Measurements from ENCODE around the gene CPPED1.

Gene CPPED1

DNA sequence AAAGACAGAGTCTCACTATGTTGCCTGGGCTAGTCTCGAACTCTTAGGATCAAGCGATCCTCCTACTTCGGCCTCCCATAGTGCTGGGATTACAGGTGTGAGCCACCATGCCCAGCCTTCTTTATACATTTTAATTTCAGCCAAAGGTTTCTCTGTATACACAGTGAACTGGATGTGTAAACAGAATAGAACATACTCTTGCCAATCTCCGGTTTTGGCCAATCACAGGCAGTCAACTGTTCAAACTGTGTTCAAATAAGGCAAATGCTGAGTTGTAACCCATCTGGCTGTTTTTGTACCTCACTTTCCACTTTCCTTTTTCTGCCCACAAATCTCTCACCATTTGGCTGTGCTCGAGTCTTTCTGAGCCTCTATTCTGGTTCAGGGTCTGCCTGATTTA, 108.2 kb downstream of the CPPED1 start:
- H3K9me3 ChIP-seq (ENCODE audit: control insufficient read depth, low read depth, low read length) = no peaks in the 10 kb centered on the region
- H3K4me1 ChIP-seq (ENCODE audit: control insufficient read depth, low read depth, low read length) = peaks cover 2% of the 10 kb centered on the region
- no peak overlapping the region for H3K27ac ChIP-seq (ENCODE audit: low read length)
- H3K27me3 ChIP-seq (ENCODE audit: control insufficient read depth, insufficient read depth, low read length) = no peaks in the 10 kb centered on the region
- no peaks in the 10 kb centered on the region for H3K36me3 ChIP-seq (ENCODE audit: control insufficient read depth, low read depth, low read length)
- H3K4me3 ChIP-seq (ENCODE audit: low read length) = no peak overlapping the region
- no peak overlapping the region for H3K9ac ChIP-seq (ENCODE audit: low read length)

DNA sequence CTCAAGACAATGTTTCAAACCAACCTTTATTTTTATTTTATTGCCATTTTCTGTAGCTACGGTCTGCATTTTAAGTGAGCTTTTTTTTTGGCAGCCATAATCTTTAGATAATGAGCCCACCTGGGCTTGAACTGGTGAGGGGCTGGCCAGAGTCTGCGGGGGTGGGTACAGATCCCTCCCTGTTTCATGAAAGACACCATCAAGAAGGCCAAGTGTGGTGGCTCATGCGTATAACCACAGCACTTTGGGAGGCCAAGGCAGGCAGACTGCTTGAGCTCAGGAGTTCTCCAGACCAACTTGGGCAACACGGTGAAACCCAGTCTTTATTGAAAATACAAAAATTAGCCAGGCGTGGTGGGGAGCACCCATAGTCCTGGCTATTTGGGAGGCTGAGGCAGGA, 113.7 kb downstream of the CPPED1 start:
- Histone ChIP-seq H3K36me3 (ENCODE audit: control insufficient read depth, low read depth, low read length) (no peaks in the 10 kb centered on the region), H3K9ac (ENCODE audit: low read length) (no peak overlapping the region), H3K27me3 (ENCODE audit: control insufficient read depth, insufficient read depth, low read length) (no peaks in the 10 kb centered on the region), H3K4me1 (ENCODE audit: control insufficient read depth, low read depth, low read length) (peaks cover 2% of the 10 kb centered on the region), H3K4me3 (ENCODE audit: low read length) (no peak overlapping the region), H3K9me3 (ENCODE audit: control insufficient read depth, low read depth, low read length) (no peaks in the 10 kb centered on the region), H3K27ac (ENCODE audit: low read length) (no peak overlapping the region)

GRCh38 chr16:12688951-12689850, 114.5 kb downstream of the CPPED1 start:
- no peak overlapping the region for H3K27ac ChIP-seq (ENCODE audit: low read length)
- H3K4me3 ChIP-seq (ENCODE audit: low read length) = no peak overlapping the region
- H3K36me3 ChIP-seq (ENCODE audit: control insufficient read depth, low read depth, low read length) = no peaks in the 10 kb centered on the region
- peaks cover 2% of the 10 kb centered on the region for H3K4me1 ChIP-seq (ENCODE audit: control insufficient read depth, low read depth, low read length)
- no peaks in the 10 kb centered on the region for H3K9me3 ChIP-seq (ENCODE audit: control insufficient read depth, low read depth, low read length)
- no peak overlapping the region for H3K9ac ChIP-seq (ENCODE audit: low read length)
- H3K27me3 ChIP-seq (ENCODE audit: control insufficient read depth, insufficient read depth, low read length) = no peaks in the 10 kb centered on the region

DNA sequence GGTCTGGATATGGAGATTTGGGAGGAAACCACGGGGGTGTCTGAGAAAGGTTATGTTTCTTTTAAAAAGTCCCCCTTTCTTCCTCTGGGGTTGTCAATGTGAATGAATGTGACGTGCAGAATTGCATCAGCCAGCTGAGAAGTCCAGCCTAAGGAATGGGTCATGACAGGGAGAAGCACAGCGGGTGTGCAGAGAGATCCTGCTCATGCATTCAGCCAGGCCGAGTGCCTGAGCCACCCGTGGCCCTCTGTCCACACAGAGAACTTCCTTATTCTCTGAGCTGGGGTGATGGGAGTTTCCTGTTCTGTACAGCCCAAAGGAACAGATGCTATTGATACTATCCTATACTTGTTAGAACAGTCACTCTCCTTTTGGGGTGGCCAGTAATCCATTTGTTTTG, 117.9 kb downstream of the CPPED1 start:
- no peak overlapping the region for H3K27ac ChIP-seq (ENCODE audit: low read length)
- H3K4me1 ChIP-seq (ENCODE audit: control insufficient read depth, low read depth, low read length) = peaks cover 2% of the 10 kb centered on the region
- no peak overlapping the region for H3K9ac ChIP-seq (ENCODE audit: low read length)
- H3K9me3 ChIP-seq (ENCODE audit: control insufficient read depth, low read depth, low read length) = no peaks in the 10 kb centered on the region
- no peaks in the 10 kb centered on the region for H3K36me3 ChIP-seq (ENCODE audit: control insufficient read depth, low read depth, low read length)
- H3K27me3 ChIP-seq (ENCODE audit: control insufficient read depth, insufficient read depth, low read length) = no peaks in the 10 kb centered on the region
- H3K4me3 ChIP-seq (ENCODE audit: low read length) = no peak overlapping the region

GRCh38 chr16:12682432-12683165, 121.1 kb downstream of the CPPED1 start:
- no peaks in the 10 kb centered on the region for H3K27me3 ChIP-seq (ENCODE audit: control insufficient read depth, insufficient read depth, low read length)
- peaks cover 4% of the 10 kb centered on the region for H3K4me1 ChIP-seq (ENCODE audit: control insufficient read depth, low read depth, low read length)
- no peaks in the 10 kb centered on the region for H3K9me3 ChIP-seq (ENCODE audit: control insufficient read depth, low read depth, low read length)
- H3K9ac ChIP-seq (ENCODE audit: low read length) = no peak overlapping the region
- H3K36me3 ChIP-seq (ENCODE audit: control insufficient read depth, low read depth, low read length) = no peaks in the 10 kb centered on the region
- H3K4me3 ChIP-seq (ENCODE audit: low read length) = no peak overlapping the region
- no peak overlapping the region for H3K27ac ChIP-seq (ENCODE audit: low read length)

DNA sequence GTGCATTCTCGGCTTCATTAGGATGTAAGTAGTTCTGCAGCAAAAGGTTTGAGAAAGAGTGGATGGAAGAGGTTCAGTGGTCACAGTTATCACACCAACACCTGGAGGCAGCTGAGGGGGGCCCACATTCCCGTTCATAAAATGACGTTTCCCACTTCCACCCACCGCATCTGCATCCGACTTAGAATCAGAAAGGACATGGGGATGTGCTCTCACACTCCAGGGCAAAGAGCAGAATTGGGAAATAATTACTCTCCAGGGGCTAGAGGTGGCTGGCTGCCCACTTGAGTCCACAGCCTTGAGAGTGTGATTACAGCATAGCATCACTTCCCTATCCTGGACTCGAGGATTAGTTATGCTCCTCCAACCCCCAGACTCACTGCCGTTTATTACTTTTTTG, 122.0 kb downstream of the CPPED1 start:
- Histone ChIP-seq H3K4me1 (ENCODE audit: control insufficient read depth, low read depth, low read length) (peaks cover 4% of the 10 kb centered on the region), H3K27ac (ENCODE audit: low read length) (no peak overlapping the region), H3K36me3 (ENCODE audit: control insufficient read depth, low read depth, low read length) (no peaks in the 10 kb centered on the region), H3K27me3 (ENCODE audit: control insufficient read depth, insufficient read depth, low read length) (no peaks in the 10 kb centered on the region), H3K4me3 (ENCODE audit: low read length) (no peak overlapping the region), H3K9ac (ENCODE audit: low read length) (no peak overlapping the region), H3K9me3 (ENCODE audit: control insufficient read depth, low read depth, low read length) (no peaks in the 10 kb centered on the region)

DNA sequence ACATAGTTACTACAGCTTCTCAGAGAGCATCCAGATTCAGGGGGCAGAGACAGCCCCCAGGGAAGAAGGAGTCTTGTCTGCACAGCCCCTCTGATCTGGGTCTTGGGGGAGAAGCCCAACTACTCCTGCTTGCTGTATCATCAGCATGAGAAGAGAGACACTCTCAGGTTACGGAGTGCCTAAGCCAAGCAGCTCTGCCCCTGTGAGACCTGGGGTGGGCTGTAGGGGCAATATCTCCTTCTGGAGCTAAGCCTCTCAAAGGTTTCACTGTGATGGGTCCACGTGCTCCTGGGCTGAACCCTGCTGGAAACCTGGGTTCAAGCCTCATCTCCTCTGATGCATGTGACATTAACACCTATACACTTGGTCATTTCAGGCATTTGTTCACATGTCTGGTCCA, 123.2 kb downstream of the CPPED1 start:
- Histone ChIP-seq H3K9ac (ENCODE audit: low read length) (no peak overlapping the region), H3K4me1 (ENCODE audit: control insufficient read depth, low read depth, low read length) (peaks cover 4% of the 10 kb centered on the region), H3K9me3 (ENCODE audit: control insufficient read depth, low read depth, low read length) (no peaks in the 10 kb centered on the region), H3K36me3 (ENCODE audit: control insufficient read depth, low read depth, low read length) (no peaks in the 10 kb centered on the region), H3K27ac (ENCODE audit: low read length) (no peak overlapping the region), H3K4me3 (ENCODE audit: low read length) (no peak overlapping the region), H3K27me3 (ENCODE audit: control insufficient read depth, insufficient read depth, low read length) (no peaks in the 10 kb centered on the region)

GRCh38 chr16:12679660-12680272, 123.9 kb downstream of the CPPED1 start:
- H3K27me3 ChIP-seq (ENCODE audit: control insufficient read depth, insufficient read depth, low read length) = no peaks in the 10 kb centered on the region
- H3K4me3 ChIP-seq (ENCODE audit: low read length) = no peak overlapping the region
- no peak overlapping the region for H3K27ac ChIP-seq (ENCODE audit: low read length)
- H3K9me3 ChIP-seq (ENCODE audit: control insufficient read depth, low read depth, low read length) = no peaks in the 10 kb centered on the region
- H3K4me1 ChIP-seq (ENCODE audit: control insufficient read depth, low read depth, low read length) = peaks cover 4% of the 10 kb centered on the region
- no peaks in the 10 kb centered on the region for H3K36me3 ChIP-seq (ENCODE audit: control insufficient read depth, low read depth, low read length)
- no peak overlapping the region for H3K9ac ChIP-seq (ENCODE audit: low read length)

DNA sequence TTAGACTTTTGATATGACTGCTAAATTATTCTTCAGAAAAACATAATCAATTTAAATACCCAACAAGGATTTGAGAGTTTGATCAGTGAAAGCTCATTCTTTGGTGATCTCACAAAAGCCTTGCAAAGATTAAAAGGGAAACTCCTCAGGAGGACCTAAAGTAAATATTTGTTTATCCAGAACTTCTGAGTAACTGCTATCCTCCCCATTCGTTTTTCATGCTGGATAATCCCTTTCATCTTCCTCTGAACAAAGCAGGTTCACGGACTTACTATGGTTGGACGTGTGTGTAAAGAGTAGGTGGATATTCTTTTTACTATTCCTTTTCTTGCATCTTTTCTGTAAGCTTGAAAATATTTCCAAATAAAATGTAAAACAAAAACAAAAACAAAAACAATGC, 124.7 kb downstream of the CPPED1 start:
- H3K4me3 ChIP-seq (ENCODE audit: low read length) = no peak overlapping the region
- H3K27me3 ChIP-seq (ENCODE audit: control insufficient read depth, insufficient read depth, low read length) = no peaks in the 10 kb centered on the region
- H3K9me3 ChIP-seq (ENCODE audit: control insufficient read depth, low read depth, low read length) = no peaks in the 10 kb centered on the region
- no peaks in the 10 kb centered on the region for H3K36me3 ChIP-seq (ENCODE audit: control insufficient read depth, low read depth, low read length)
- no peak overlapping the region for H3K27ac ChIP-seq (ENCODE audit: low read length)
- no peak overlapping the region for H3K9ac ChIP-seq (ENCODE audit: low read length)
- peaks cover 4% of the 10 kb centered on the region for H3K4me1 ChIP-seq (ENCODE audit: control insufficient read depth, low read depth, low read length)

DNA sequence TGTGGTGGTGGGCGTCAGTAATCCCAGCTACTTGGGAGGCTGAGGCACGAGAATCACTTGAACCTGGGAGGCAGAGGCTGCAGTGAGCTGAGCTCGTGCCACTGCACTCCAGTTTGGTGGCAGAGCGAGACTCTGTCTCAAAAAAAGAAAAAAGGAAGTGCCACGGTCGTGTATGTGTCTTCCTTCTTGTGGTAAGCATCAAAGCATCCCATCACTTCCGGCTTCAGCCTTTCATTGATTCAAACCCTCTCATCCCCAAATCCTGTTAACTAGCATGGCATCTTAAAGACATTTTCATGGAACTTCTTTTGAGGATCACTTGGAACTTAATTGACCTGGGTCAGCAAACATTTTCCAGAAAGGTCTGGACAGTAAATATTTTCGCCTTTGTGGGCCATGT, 126.2 kb downstream of the CPPED1 start:
- Histone ChIP-seq H3K27ac (ENCODE audit: low read length) (no peak overlapping the region), H3K4me1 (ENCODE audit: control insufficient read depth, low read depth, low read length) (peaks cover 4% of the 10 kb centered on the region), H3K4me3 (ENCODE audit: low read length) (no peak overlapping the region), H3K9ac (ENCODE audit: low read length) (no peak overlapping the region), H3K27me3 (ENCODE audit: control insufficient read depth, insufficient read depth, low read length) (no peaks in the 10 kb centered on the region), H3K36me3 (ENCODE audit: control insufficient read depth, low read depth, low read length) (no peaks in the 10 kb centered on the region), H3K9me3 (ENCODE audit: control insufficient read depth, low read depth, low read length) (no peaks in the 10 kb centered on the region)

DNA sequence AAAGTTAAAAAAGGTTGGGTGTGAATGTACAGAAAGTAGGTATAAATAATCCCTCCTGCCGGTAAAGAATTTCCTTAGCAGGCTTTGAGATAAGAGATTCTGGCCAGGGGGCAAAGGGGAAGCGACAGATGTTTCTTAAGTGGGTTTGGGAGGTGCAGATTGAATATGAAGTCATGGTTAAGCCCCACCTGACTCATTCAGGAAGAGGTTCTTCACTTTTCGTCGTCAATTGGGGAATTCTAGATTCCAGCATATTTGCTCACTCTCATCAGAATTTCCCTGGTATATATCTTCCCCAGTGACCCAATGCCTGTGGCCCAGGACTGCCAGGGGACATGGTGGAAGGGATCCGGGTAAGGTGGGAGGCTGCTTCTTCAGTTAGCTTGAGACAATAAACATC, 127.8 kb downstream of the CPPED1 start:
- Histone ChIP-seq H3K4me3 (ENCODE audit: low read length) (no peak overlapping the region), H3K27me3 (ENCODE audit: control insufficient read depth, insufficient read depth, low read length) (no peaks in the 10 kb centered on the region), H3K4me1 (ENCODE audit: control insufficient read depth, low read depth, low read length) (peaks cover 3% of the 10 kb centered on the region), H3K27ac (ENCODE audit: low read length) (no peak overlapping the region), H3K9ac (ENCODE audit: low read length) (no peak overlapping the region), H3K9me3 (ENCODE audit: control insufficient read depth, low read depth, low read length) (no peaks in the 10 kb centered on the region), H3K36me3 (ENCODE audit: control insufficient read depth, low read depth, low read length) (no peaks in the 10 kb centered on the region)
